ENCODE data around the gene SNX25.
A peak's percentile ranks its signal among the peaks of the same experiment; 100 is the strongest.

Gene SNX25

DNA sequence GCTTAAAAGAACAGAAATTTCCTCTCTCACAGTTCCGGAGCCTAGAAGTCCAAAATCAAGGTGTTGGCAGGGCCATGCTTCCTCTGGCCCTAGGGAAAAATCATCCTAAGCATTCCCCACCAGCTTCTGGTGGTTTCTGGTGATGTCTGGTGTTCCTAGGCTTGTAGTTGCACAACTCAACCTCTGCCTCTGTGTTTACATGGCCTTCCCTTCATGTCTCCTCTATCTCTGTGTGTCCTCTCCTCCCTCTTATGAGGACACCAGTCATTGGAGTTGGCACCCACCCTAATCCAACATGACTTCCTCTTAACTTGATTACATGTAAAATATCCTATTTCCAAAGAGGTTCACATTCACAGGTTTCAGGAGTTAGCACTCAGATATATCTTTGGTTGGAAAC, 170.9 kb downstream of the SNX25 start:
- WGBS (ENCODE audit: insufficient coverage), result 78% methylated on average over 1 of the region's 1 CpG
- Histone ChIP-seq H3K27me3 (replicated peaks in 2 of 5; ENCODE audit: control insufficient read depth in 4 of 5, insufficient read depth in 5 of 5, low read length in 4 of 5) (no peaks in the 10 kb centered on the region), H3K27ac (ENCODE audit: insufficient read depth in 1 of 2, low read depth in 1 of 2, low read length in 2 of 2, poor library complexity in 1 of 2, severe bottlenecking in 2 of 2) (no peak overlapping the region), H3K4me3 (ENCODE audit: control insufficient read depth in 1 of 7, extremely low read depth in 1 of 7, insufficient read depth in 4 of 7, low read depth in 2 of 7, low read length in 6 of 7) (no peak overlapping the region), H3K4me1 (ENCODE audit: control extremely low read depth in 1 of 4, control insufficient read depth in 4 of 4, insufficient read depth in 4 of 4, low read length in 3 of 4) (peaks cover 2 to 16% (median 5%) of the 10 kb centered on the region in 4 experiments), H3K9me3 (ENCODE audit: control extremely low read depth in 1 of 5, control insufficient read depth in 4 of 5, insufficient read depth in 2 of 5, low read depth in 1 of 5, low read length in 4 of 5) (peaks cover 2 to 13% (median 4%) of the 10 kb centered on the region in 5 experiments), H3K36me3 (ENCODE audit: control insufficient read depth in 4 of 4, insufficient read depth in 4 of 4, low read length in 3 of 4) (no peaks in the 10 kb centered on the region)
- POLR2A ChIA-PET, result no interaction called here
- DNase-seq, result no peak
- CTCF ChIA-PET, result interaction anchor here (1.4 kb wide), 1 partner anchor 10 kb away, joined by 3 read pairs; no protein-coding TSS in a partner anchor

- POLR2A ChIA-PET, result interaction anchor here (0.6 kb wide), 1 partner anchor 135 kb away, joined by 3 read pairs; no protein-coding TSS in a partner anchor
- WGBS (ENCODE audit: insufficient coverage), result 100% methylated on average over 1 of the region's 4 CpGs
- H3K4me1 ChIP-seq (ENCODE audit: control extremely low read depth in 1 of 4, control insufficient read depth in 4 of 4, insufficient read depth in 4 of 4, low read length in 3 of 4), result peaks cover 2 to 19% (median 10%) of the 10 kb centered on the region in 4 experiments
- H3K27ac ChIP-seq (ENCODE audit: insufficient read depth in 1 of 2, low read depth in 1 of 2, low read length in 2 of 2, poor library complexity in 1 of 2, severe bottlenecking in 2 of 2), result no peak overlapping the region
- no peak overlapping the region for H3K4me3 ChIP-seq (ENCODE audit: control insufficient read depth in 1 of 7, extremely low read depth in 1 of 7, insufficient read depth in 4 of 7, low read depth in 2 of 7, low read length in 6 of 7)
- H3K27me3 ChIP-seq (replicated peaks in 2 of 5; ENCODE audit: control insufficient read depth in 4 of 5, insufficient read depth in 5 of 5, low read length in 4 of 5), result no peaks in the 10 kb centered on the region
- DNase-seq, result no peak
- CTCF ChIA-PET, result no interaction called here
- peaks cover 2 to 13% (median 4%) of the 10 kb centered on the region in 5 experiments for H3K9me3 ChIP-seq (ENCODE audit: control extremely low read depth in 1 of 5, control insufficient read depth in 4 of 5, insufficient read depth in 2 of 5, low read depth in 1 of 5, low read length in 4 of 5)
- no peaks in the 10 kb centered on the region for H3K36me3 ChIP-seq (ENCODE audit: control insufficient read depth in 4 of 4, insufficient read depth in 4 of 4, low read length in 3 of 4)
These were observed 172.1 kb downstream of the SNX25 start for GRCh38 chr4:185381288-185382196.

DNA sequence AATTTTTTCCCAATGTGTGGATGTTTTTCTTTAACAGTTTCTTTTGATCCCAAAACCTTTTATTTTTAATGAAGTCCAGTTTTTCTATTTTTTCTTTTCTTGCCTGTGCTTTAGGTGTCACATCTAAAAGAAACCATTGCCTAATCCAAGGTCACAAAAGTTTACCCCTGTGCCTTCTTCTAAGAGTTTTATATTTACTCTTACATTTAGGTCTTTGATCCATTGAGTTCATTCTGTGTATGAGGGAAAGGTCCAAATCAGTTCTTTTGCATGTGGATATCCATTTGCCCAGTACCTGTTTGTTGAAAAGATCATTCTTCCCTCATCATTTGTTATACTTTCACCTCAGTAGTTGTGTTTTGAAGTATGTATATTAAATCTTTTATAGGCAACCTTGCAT, 173.4 kb downstream of the SNX25 start:
- Histone ChIP-seq H3K27ac (ENCODE audit: insufficient read depth in 1 of 2, low read depth in 1 of 2, low read length in 2 of 2, poor library complexity in 1 of 2, severe bottlenecking in 2 of 2) (no peak overlapping the region), H3K4me3 (ENCODE audit: control insufficient read depth in 1 of 7, extremely low read depth in 1 of 7, insufficient read depth in 4 of 7, low read depth in 2 of 7, low read length in 6 of 7) (no peak overlapping the region), H3K9me3 (ENCODE audit: control extremely low read depth in 1 of 5, control insufficient read depth in 4 of 5, insufficient read depth in 2 of 5, low read depth in 1 of 5, low read length in 4 of 5) (peaks cover 2 to 13% (median 4%) of the 10 kb centered on the region in 5 experiments), H3K4me1 (ENCODE audit: control extremely low read depth in 1 of 4, control insufficient read depth in 4 of 4, insufficient read depth in 4 of 4, low read length in 3 of 4) (peaks cover 2 to 19% (median 10%) of the 10 kb centered on the region in 4 experiments), H3K27me3 (replicated peaks in 2 of 5; ENCODE audit: control insufficient read depth in 4 of 5, insufficient read depth in 5 of 5, low read length in 4 of 5) (peaks cover 0 to 1% (median 0%) of the 10 kb centered on the region in 5 experiments), H3K36me3 (ENCODE audit: control insufficient read depth in 4 of 4, insufficient read depth in 4 of 4, low read length in 3 of 4) (no peaks in the 10 kb centered on the region)
- no peak for DNase-seq
- ChIA-PET POLR2A (no interaction called here), CTCF (no interaction called here)

- Histone ChIP-seq H3K4me1 (ENCODE audit: control extremely low read depth in 1 of 4, control insufficient read depth in 4 of 4, insufficient read depth in 4 of 4, low read length in 3 of 4) (peaks cover 2 to 19% (median 10%) of the 10 kb centered on the region in 4 experiments), H3K27me3 (replicated peaks in 2 of 5; ENCODE audit: control insufficient read depth in 4 of 5, insufficient read depth in 5 of 5, low read length in 4 of 5) (peaks cover 0 to 3% (median 0%) of the 10 kb centered on the region in 5 experiments), H3K36me3 (ENCODE audit: control insufficient read depth in 4 of 4, insufficient read depth in 4 of 4, low read length in 3 of 4) (no peaks in the 10 kb centered on the region), H3K27ac (ENCODE audit: insufficient read depth in 1 of 2, low read depth in 1 of 2, low read length in 2 of 2, poor library complexity in 1 of 2, severe bottlenecking in 2 of 2) (no peak overlapping the region), H3K9me3 (ENCODE audit: control extremely low read depth in 1 of 5, control insufficient read depth in 4 of 5, insufficient read depth in 2 of 5, low read depth in 1 of 5, low read length in 4 of 5) (peaks cover 2 to 13% (median 4%) of the 10 kb centered on the region in 5 experiments), H3K4me3 (ENCODE audit: control insufficient read depth in 1 of 7, extremely low read depth in 1 of 7, insufficient read depth in 4 of 7, low read depth in 2 of 7, low read length in 6 of 7) (no peak overlapping the region)
- DNase-seq, result no peak
- 100% methylated on average over 4 of the region's 4 CpGs for WGBS (ENCODE audit: insufficient coverage)
- ChIA-PET CTCF (no interaction called here), POLR2A (no interaction called here)
These were observed 174.1 kb downstream of the SNX25 start for GRCh38 chr4:185383451-185383850.

DNA sequence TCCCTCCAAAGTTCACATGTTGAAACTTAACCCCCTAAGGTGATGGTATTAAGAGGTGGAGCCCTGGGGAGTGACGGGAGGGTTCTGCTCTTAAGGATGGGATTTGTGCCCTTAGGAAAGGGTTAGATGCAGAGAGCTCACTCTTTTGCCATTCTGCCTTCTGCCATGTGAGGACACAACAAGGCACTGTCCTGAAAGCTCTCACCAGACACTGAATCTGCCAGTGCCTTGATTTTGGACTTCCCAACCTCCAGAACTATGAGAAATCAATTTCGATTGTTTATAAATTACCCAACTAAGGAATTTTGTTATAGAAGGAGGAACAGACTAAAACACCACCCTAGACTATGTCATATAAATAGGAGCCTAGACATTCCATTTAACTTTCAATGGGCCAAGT, 174.7 kb downstream of the SNX25 start:
- Histone ChIP-seq H3K36me3 (ENCODE audit: control insufficient read depth in 4 of 4, insufficient read depth in 4 of 4, low read length in 3 of 4) (no peaks in the 10 kb centered on the region), H3K9me3 (ENCODE audit: control extremely low read depth in 1 of 5, control insufficient read depth in 4 of 5, insufficient read depth in 2 of 5, low read depth in 1 of 5, low read length in 4 of 5) (peaks cover 2 to 13% (median 4%) of the 10 kb centered on the region in 5 experiments), H3K4me1 (ENCODE audit: control extremely low read depth in 1 of 4, control insufficient read depth in 4 of 4, insufficient read depth in 4 of 4, low read length in 3 of 4) (peaks cover 2 to 19% (median 10%) of the 10 kb centered on the region in 4 experiments), H3K4me3 (ENCODE audit: control insufficient read depth in 1 of 7, extremely low read depth in 1 of 7, insufficient read depth in 4 of 7, low read depth in 2 of 7, low read length in 6 of 7) (peak overlapping the region in 2 of 7 experiments; percentile 42 to 73), H3K27ac (ENCODE audit: insufficient read depth in 1 of 2, low read depth in 1 of 2, low read length in 2 of 2, poor library complexity in 1 of 2, severe bottlenecking in 2 of 2) (no peak overlapping the region), H3K27me3 (replicated peaks in 2 of 5; ENCODE audit: control insufficient read depth in 4 of 5, insufficient read depth in 5 of 5, low read length in 4 of 5) (peaks cover 0 to 3% (median 0%) of the 10 kb centered on the region in 5 experiments)
- DNase-seq, result no peak
- WGBS (ENCODE audit: insufficient coverage), result 100% methylated on average over 1 of the region's 2 CpGs
- ChIA-PET POLR2A (no interaction called here), CTCF (interaction anchor here (1.3 kb wide), 1 partner anchor 9 kb away, joined by 3 read pairs; no protein-coding TSS in a partner anchor)

DNA sequence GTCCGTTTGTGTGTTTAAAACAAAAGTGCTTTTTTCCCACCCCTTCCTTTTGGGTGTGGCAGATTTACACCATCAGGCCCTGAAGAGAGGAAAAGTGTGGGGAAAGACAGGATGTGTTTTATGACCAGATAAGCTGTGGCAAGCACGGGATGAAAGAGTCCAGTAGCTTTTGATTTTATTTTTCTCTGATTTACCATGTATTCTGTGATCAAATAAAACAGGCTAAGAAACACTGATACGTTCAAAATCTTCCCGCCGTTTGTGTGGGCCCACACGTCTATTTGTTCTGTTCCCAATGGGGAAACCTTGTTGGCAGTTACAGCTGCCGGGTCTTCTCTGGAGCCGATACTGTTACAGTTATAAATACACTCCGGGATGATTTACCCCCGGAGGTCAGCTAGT, 175.5 kb downstream of the SNX25 start:
- ChIA-PET CTCF (interaction anchor here (1.3 kb wide), 1 partner anchor 10 kb away, joined by 3 read pairs; no protein-coding TSS in a partner anchor), POLR2A (no interaction called here)
- peaks cover 0 to 3% (median 0%) of the 10 kb centered on the region in 5 experiments for H3K27me3 ChIP-seq (replicated peaks in 2 of 5; ENCODE audit: control insufficient read depth in 4 of 5, insufficient read depth in 5 of 5, low read length in 4 of 5)
- peak overlapping the region in 4 of 7 experiments; percentile 22 to 73 (median 40) for H3K4me3 ChIP-seq (ENCODE audit: control insufficient read depth in 1 of 7, extremely low read depth in 1 of 7, insufficient read depth in 4 of 7, low read depth in 2 of 7, low read length in 6 of 7)
- H3K4me1 ChIP-seq (ENCODE audit: control extremely low read depth in 1 of 4, control insufficient read depth in 4 of 4, insufficient read depth in 4 of 4, low read length in 3 of 4), result peaks cover 2 to 19% (median 10%) of the 10 kb centered on the region in 4 experiments
- H3K36me3 ChIP-seq (ENCODE audit: control insufficient read depth in 4 of 4, insufficient read depth in 4 of 4, low read length in 3 of 4), result no peaks in the 10 kb centered on the region
- peak; percentile 85 to 91 (median 87) for DNase-seq
- no peak overlapping the region for H3K27ac ChIP-seq (ENCODE audit: insufficient read depth in 1 of 2, low read depth in 1 of 2, low read length in 2 of 2, poor library complexity in 1 of 2, severe bottlenecking in 2 of 2)
- 0% methylated on average over 7 of the region's 10 CpGs for WGBS (ENCODE audit: insufficient coverage)
- H3K9me3 ChIP-seq (ENCODE audit: control extremely low read depth in 1 of 5, control insufficient read depth in 4 of 5, insufficient read depth in 2 of 5, low read depth in 1 of 5, low read length in 4 of 5), result peaks cover 2 to 13% (median 4%) of the 10 kb centered on the region in 5 experiments

DNA sequence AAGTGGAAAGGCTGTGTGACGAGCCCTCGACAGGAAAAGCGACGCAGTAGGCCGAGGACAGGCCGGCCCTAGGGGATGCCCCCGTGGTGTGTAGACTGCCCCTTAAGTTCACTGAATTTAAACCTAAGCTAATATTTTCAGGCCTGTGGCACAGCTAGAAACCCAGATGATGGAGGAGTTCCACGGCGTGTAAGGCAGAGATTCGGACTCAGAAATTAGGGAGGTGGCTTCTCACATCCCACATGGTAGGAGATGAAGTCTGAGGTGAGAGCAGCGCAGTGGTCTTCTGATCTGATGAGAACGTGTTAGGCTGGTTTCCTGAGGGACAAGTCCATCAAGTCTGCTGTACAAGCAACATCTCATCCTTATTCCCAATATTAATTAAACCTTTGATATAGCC, 178.6 kb downstream of the SNX25 start:
- 94% methylated on average over 11 of the region's 12 CpGs for whole genome bisulfite sequencing (ENCODE audit: insufficient coverage)
- peaks cover 0 to 3% (median 0%) of the 10 kb centered on the region in 4 experiments for H3K36me3 ChIP-seq (ENCODE audit: control insufficient read depth in 4 of 4, insufficient read depth in 4 of 4, low read length in 3 of 4)
- H3K4me3 ChIP-seq (ENCODE audit: control insufficient read depth in 1 of 7, extremely low read depth in 1 of 7, insufficient read depth in 4 of 7, low read depth in 2 of 7, low read length in 6 of 7), result no peak overlapping the region
- ChIA-PET POLR2A (no interaction called here), CTCF (interaction anchor here (1.0 kb wide), 1 partner anchor 10 kb away, joined by 4 read pairs; no protein-coding TSS in a partner anchor)
- peaks cover 0 to 3% (median 0%) of the 10 kb centered on the region in 5 experiments for H3K27me3 ChIP-seq (replicated peaks in 2 of 5; ENCODE audit: control insufficient read depth in 4 of 5, insufficient read depth in 5 of 5, low read length in 4 of 5)
- peaks cover 0 to 4% (median 0%) of the 10 kb centered on the region in 5 experiments for H3K9me3 ChIP-seq (ENCODE audit: control extremely low read depth in 1 of 5, control insufficient read depth in 4 of 5, insufficient read depth in 2 of 5, low read depth in 1 of 5, low read length in 4 of 5)
- H3K4me1 ChIP-seq (ENCODE audit: control extremely low read depth in 1 of 4, control insufficient read depth in 4 of 4, insufficient read depth in 4 of 4, low read length in 3 of 4), result peaks cover 2 to 19% (median 10%) of the 10 kb centered on the region in 4 experiments
- no peak overlapping the region for H3K27ac ChIP-seq (ENCODE audit: insufficient read depth in 1 of 2, low read depth in 1 of 2, low read length in 2 of 2, poor library complexity in 1 of 2, severe bottlenecking in 2 of 2)
- no peak for DNase-seq
